H9 (cell line): Measurements from ENCODE around the gene METTL21A. TPM values are rescaled to one million over a fixed set of nuclear protein-coding genes. Genes with fewer than 3 reads are reported as not detected.

ENCODE experiments used
- DNase-seq: peaks from one replicate; pipeline ENCODE4 v3.0.0-alpha.2; 2017
- H2AFZ ChIP-seq: one replicate; pipeline ENCODE4 v1.6.1; 2013; ENCODE audit warnings: mild to moderate bottlenecking, low read length, control low read depth, moderate library complexity
- H2AK5ac ChIP-seq: 2 replicates; pipeline ENCODE4 v1.6.1; 2013; ENCODE audit warnings: low read length, control low read depth, mixed read lengths; ENCODE audit not compliant: insufficient read length
- H2BK120ac ChIP-seq: one replicate; pipeline ENCODE4 v1.6.1; 2013; ENCODE audit warnings: low read depth, mild to moderate bottlenecking, low read length, control low read depth, inconsistent platforms; ENCODE audit not compliant: poor library complexity, severe bottlenecking
- H2BK12ac ChIP-seq: 2 replicates; pipeline ENCODE4 v1.6.1; 2013; ENCODE audit warnings: low read length, control low read depth, mixed read lengths, low read depth; ENCODE audit not compliant: insufficient read length
- H2BK15ac ChIP-seq: 2 replicates; pipeline ENCODE4 v1.6.1; 2013; ENCODE audit warnings: low read depth, low read length, control low read depth
- H2BK20ac ChIP-seq: one replicate; pipeline ENCODE4 v1.6.1; 2013; ENCODE audit warnings: low read depth, mild to moderate bottlenecking, low read length, control low read depth, inconsistent platforms; ENCODE audit not compliant: poor library complexity, severe bottlenecking
- H2BK5ac ChIP-seq: 2 replicates; pipeline ENCODE4 v1.6.1; 2013; ENCODE audit warnings: low read length, control low read depth, mixed read lengths; ENCODE audit not compliant: insufficient read length
- H3K14ac ChIP-seq: 2 replicates; pipeline ENCODE4 v1.6.1; 2013; ENCODE audit warnings: low read length, control low read depth; ENCODE audit not compliant: insufficient read depth
- H3K18ac ChIP-seq: 2 replicates; pipeline ENCODE4 v1.6.1; 2013; ENCODE audit warnings: low read depth, mild to moderate bottlenecking, mixed read lengths, low read length, control low read depth; ENCODE audit not compliant: insufficient read length
- H3K23ac ChIP-seq: 2 replicates; pipeline ENCODE4 v1.6.1; 2013; ENCODE audit warnings: low read length, control low read depth, mixed read lengths, low read depth; ENCODE audit not compliant: insufficient read length
- H3K23me2 ChIP-seq: 2 replicates; pipeline ENCODE4 v1.6.1; 2013; ENCODE audit warnings: low read depth, mild to moderate bottlenecking, mixed read lengths, low read length, control low read depth; ENCODE audit not compliant: insufficient read length, poor library complexity, severe bottlenecking
- H3K27ac ChIP-seq: 2 replicates; pipeline ENCODE4 v1.5.1; 2013; ENCODE audit warnings: low read length, control low read depth, mixed read lengths, low read depth; ENCODE audit not compliant: insufficient read length
- H3K27me3 ChIP-seq: 2 replicates; pipeline ENCODE4 v1.6.1; 2013; ENCODE audit warnings: low read length, control low read depth, inconsistent platforms; ENCODE audit not compliant: insufficient read depth
- H3K4ac ChIP-seq: 2 replicates; pipeline ENCODE4 v1.6.1; 2013; ENCODE audit warnings: low read depth, mild to moderate bottlenecking, control low read depth, inconsistent platforms, low read length, moderate library complexity
- H3K4me1 ChIP-seq: 2 replicates; pipeline ENCODE4 v1.6.1; 2013; ENCODE audit warnings: low read length, control low read depth, inconsistent platforms; ENCODE audit not compliant: insufficient read depth
- H3K4me2 ChIP-seq: 2 replicates; pipeline ENCODE4 v1.6.1; 2013; ENCODE audit warnings: low read length, control low read depth, mixed read lengths; ENCODE audit not compliant: insufficient read length, insufficient read depth
- H3K56ac ChIP-seq: 2 replicates; pipeline ENCODE4 v1.6.1; 2013; ENCODE audit warnings: low read depth, mild to moderate bottlenecking, mixed read lengths, low read length, control low read depth; ENCODE audit not compliant: insufficient read length
- H3K79me1 ChIP-seq: 2 replicates; pipeline ENCODE4 v1.6.1; 2013; ENCODE audit warnings: low read depth, mild to moderate bottlenecking, moderate library complexity, low read length, control low read depth, inconsistent platforms; ENCODE audit not compliant: insufficient read depth, poor library complexity, severe bottlenecking
- H3K79me2 ChIP-seq: 2 replicates; pipeline ENCODE4 v1.6.1; 2013; ENCODE audit warnings: low read length, control low read depth, inconsistent platforms; ENCODE audit not compliant: insufficient read depth
- H3K9ac ChIP-seq: 2 replicates; pipeline ENCODE4 v1.6.1; 2013; ENCODE audit warnings: low read length, control low read depth, mixed read lengths; ENCODE audit not compliant: insufficient read length; ENCODE audit errors: extremely low read depth
- H3K9me3 ChIP-seq: one replicate; pipeline ENCODE4 v1.6.1; 2013; ENCODE audit warnings: low read depth, low read length, inconsistent platforms; ENCODE audit not compliant: control insufficient read depth
- H3T11ph ChIP-seq: one replicate; pipeline ENCODE4 v1.6.1; 2013; ENCODE audit warnings: mild to moderate bottlenecking, low read length, control low read depth, inconsistent platforms
- H4K20me1 ChIP-seq: one replicate; pipeline ENCODE4 v1.6.1; 2013; ENCODE audit not compliant: control insufficient read depth, insufficient read length, insufficient read depth
- H4K5ac ChIP-seq: 2 replicates; pipeline ENCODE4 v1.6.1; 2013; ENCODE audit warnings: low read depth, mild to moderate bottlenecking, mixed read lengths, low read length, control low read depth; ENCODE audit not compliant: insufficient read length
- H4K8ac ChIP-seq: replicated peaks from 2 replicates; pipeline ENCODE4 v1.6.1; 2013; ENCODE audit warnings: low read length, control low read depth, mixed read lengths, low read depth; ENCODE audit not compliant: insufficient read length
- H4K91ac ChIP-seq: 2 replicates; pipeline ENCODE4 v1.6.1; 2013; ENCODE audit warnings: low read depth, mild to moderate bottlenecking, moderate library complexity, mixed read lengths, low read length, control low read depth; ENCODE audit not compliant: insufficient read length
- H3K27ac Mint-ChIP-seq, 3 experiments: 2 replicates in 2 of 3; 3 replicates in 1 of 3; pipeline ENCODE4 v1.8.0; 2020 to 2021; ENCODE audit warnings: mixed read lengths in 3 of 3, mild to moderate bottlenecking in 1 of 3, moderate library complexity in 1 of 3
- H3K27me3 Mint-ChIP-seq: 2 replicates; pipeline ENCODE4 v1.8.0; 2021; ENCODE audit warnings: low read depth, mild to moderate bottlenecking, moderate library complexity, mixed read lengths
- H3K36me3 Mint-ChIP-seq, 3 experiments: 2 replicates in 2 of 3; 3 replicates in 1 of 3; pipeline ENCODE4 v1.8.0; 2020 to 2021; ENCODE audit warnings: low read depth in 3 of 3, mixed read lengths in 3 of 3; ENCODE audit not compliant: insufficient read depth in 1 of 3
- H3K4me1 Mint-ChIP-seq, 2 experiments: 2 replicates each; pipeline ENCODE4 v1.8.0; 2020; ENCODE audit warnings: mixed read lengths in 2 of 2
- H3K4me3 Mint-ChIP-seq, 2 experiments: 2 replicates in 1 of 2; 3 replicates in 1 of 2; pipeline ENCODE4 v1.8.0; 2020 to 2021; ENCODE audit warnings: mild to moderate bottlenecking in 2 of 2, mixed read lengths in 2 of 2, moderate library complexity in 1 of 2
- H3K9me3 Mint-ChIP-seq, 2 experiments: 2 replicates in 1 of 2; 3 replicates in 1 of 2; pipeline ENCODE4 v1.8.0; 2020; ENCODE audit warnings: mild to moderate bottlenecking in 2 of 2, mixed read lengths in 2 of 2, moderate library complexity in 1 of 2
- CTCF ChIP-seq: fragments of 200-600 bp; sonication (generic); conservative IDR thresholded peaks from 3 replicates; pipeline ENCODE4 v1.8.0; 2021; ENCODE audit warnings: antibody characterized with exemption, mild to moderate bottlenecking
- WGBS: extraction: QIAGEN DNeasy Blood & Tissue Kit; methylation state at CpG from one replicate; pipeline ENCODE4 v1.1.7; 2013; ENCODE audit warnings: missing lambda C conversion rate, low lambda C conversion rate, mixed read lengths; ENCODE audit not compliant: insufficient read length; ENCODE audit errors: extremely low coverage; 5-methylcytosine and 5-hydroxymethylcytosine counted together
- total RNA-seq: library from RNA; stranded (reverse); gene quantifications from 2 replicates; pipeline ENCODE4 v1.2.1, GENCODE V29; 2021

METTL21A gene
- total RNA-seq, 1 experiment from 2014 or later: 65.9 TPM

- no peak overlapping the region for H3K4me2 ChIP-seq
- no peaks in the 10 kb centered on the region for H3K79me2 ChIP-seq
- DNase-seq: no peak
Measured at GRCh38 chr2:207633686-207634085, 8.5 kb upstream of the METTL21A start.

More at GRCh38 chr2:207633686-207634085, 8.5 kb upstream of the METTL21A start:
- no peaks in the 10 kb centered on the region for H3K79me1 ChIP-seq
- H3K27me3 ChIP-seq: no peaks in the 10 kb centered on the region
- H3K4me1 ChIP-seq: no peaks in the 10 kb centered on the region
- H4K5ac ChIP-seq: no peak overlapping the region
- no peak overlapping the region for H3T11ph ChIP-seq
- H4K91ac ChIP-seq: no peak overlapping the region
- H2BK120ac ChIP-seq: no peak overlapping the region
- H3K9ac ChIP-seq: no peak overlapping the region
- H3K14ac ChIP-seq: no peak overlapping the region
- H2BK12ac ChIP-seq: no peak overlapping the region
- H2AFZ ChIP-seq: no peak overlapping the region
- no peak overlapping the region for H3K56ac ChIP-seq
- no peak overlapping the region for H3K23ac ChIP-seq
- H4K20me1 ChIP-seq: no peaks in the 10 kb centered on the region
- no peak overlapping the region for H3K4ac ChIP-seq
- TF ChIP-seq CTCF: no peak
- H3K23me2 ChIP-seq: no peaks in the 10 kb centered on the region
- no CpG with 5 or more reads among the region's 3 CpGs for WGBS
- Mint-ChIP-seq H3K27ac (no peak overlapping the region), H3K27me3 (no peaks in the 10 kb centered on the region), H3K4me3 (no peak overlapping the region), H3K36me3 (no peaks in the 10 kb centered on the region), H3K9me3 (no peaks in the 10 kb centered on the region), H3K4me1 (peaks cover 4 to 17% of the 10 kb centered on the region in 2 experiments)
- H2BK5ac ChIP-seq: no peak overlapping the region
- no peak overlapping the region for H3K18ac ChIP-seq
- no peaks in the 10 kb centered on the region for H3K9me3 ChIP-seq
- no peak overlapping the region for H2AK5ac ChIP-seq
- H4K8ac ChIP-seq: no peak overlapping the region
- H3K27ac ChIP-seq: no peak overlapping the region
- H2BK20ac ChIP-seq: no peak overlapping the region
- H2BK15ac ChIP-seq: no peak overlapping the region
